Upper lobe of left lung (tissue), 4 donors: ENCODE data around the gene RBM5.

Experiments used
- CTCF ChIP-seq, 6 experiments: fragments of 450-650 bp in 4 of 6; fragments of 200-600 bp in 2 of 6; sonication (generic) in 2 of 6; IDR thresholded peaks; one replicate each; pipeline ENCODE4 v1.5.1; 2016 to 2019; ENCODE audit warnings: antibody characterized with exemption in 6 of 6
- EP300 ChIP-seq, 4 donors: sonication (generic); formaldehyde crosslinking; IDR thresholded peaks; one replicate each; pipeline ENCODE4 v1.5.1; 2017; ENCODE audit warnings: antibody characterized with exemption in 4 of 4, control low read depth in 2 of 4
- POLR2A ChIP-seq, 4 donors: fragments of 450-650 bp; IDR thresholded peaks; one replicate each; pipeline ENCODE4 v1.5.1; 2016 to 2017; ENCODE audit warnings: antibody characterized with exemption in 4 of 4, mild to moderate bottlenecking in 2 of 4
- POLR2AphosphoS5 ChIP-seq, 2 donors: sonication (generic); formaldehyde crosslinking; IDR thresholded peaks; one replicate each; pipeline ENCODE4 v1.5.1; 2017; ENCODE audit warnings: antibody characterized with exemption in 2 of 2

- no peak for TF ChIP-seq CTCF (IDR thresholded peaks at IDR 0.05)
- TF ChIP-seq POLR2A (IDR thresholded peaks at IDR 0.05), result no peak
- TF ChIP-seq POLR2AphosphoS5 (IDR thresholded peaks at IDR 0.05), result peak in 1 of 2 donors; percentile 11
- TF ChIP-seq EP300 (IDR thresholded peaks at IDR 0.05), result no peak
These were observed 77.3 kb downstream of the RBM5 start for GRCh38 chr3:50165910-50166538.
